Choroid plexus epithelial cell (primary cell): ENCODE data around the gene HSPA12B.

Source experiments
- DNase-seq: peaks from one replicate; pipeline ENCODE4 v3.0.0-alpha.2; 2010; ENCODE audit warnings: low read depth
- H3K4me3 ChIP-seq: 2 replicates; pipeline ENCODE4 v1.5.1; 2011; ENCODE audit warnings: low read depth, mild to moderate bottlenecking, control low read depth, low read length, moderate library complexity
- TF ChIP-seq, protein P1 (sequence below): conservative IDR thresholded peaks from 2 replicates; pipeline ENCODE4 v1.5.1; 2011; ENCODE audit warnings: low read depth, mild to moderate bottlenecking, control low read depth, inconsistent platforms, low read length, moderate library complexity

The HSPA12B gene

DNA sequence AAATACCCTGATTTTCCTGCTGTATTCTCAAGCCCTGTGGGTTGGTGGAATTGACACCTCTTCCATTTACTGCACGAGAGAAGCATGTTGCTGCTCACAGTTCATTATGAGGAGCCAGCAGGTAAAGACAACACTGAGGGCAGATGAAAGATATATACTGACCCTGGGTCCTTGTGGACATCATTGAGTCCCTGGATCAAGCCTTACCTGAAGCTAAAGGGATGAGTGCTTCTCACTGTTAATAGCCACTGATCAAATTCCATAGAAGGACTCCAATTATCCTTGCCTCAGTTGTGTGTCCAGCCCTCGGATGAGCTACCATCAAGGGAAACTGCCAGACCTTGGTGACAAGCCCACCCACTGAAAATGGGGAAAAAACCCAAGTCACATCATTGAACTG, 12.4 kb upstream of the HSPA12B start:
- no peak for DNase-seq
- H3K4me3 ChIP-seq, result no peak overlapping the region
- TF ChIP-seq, protein P1, sequence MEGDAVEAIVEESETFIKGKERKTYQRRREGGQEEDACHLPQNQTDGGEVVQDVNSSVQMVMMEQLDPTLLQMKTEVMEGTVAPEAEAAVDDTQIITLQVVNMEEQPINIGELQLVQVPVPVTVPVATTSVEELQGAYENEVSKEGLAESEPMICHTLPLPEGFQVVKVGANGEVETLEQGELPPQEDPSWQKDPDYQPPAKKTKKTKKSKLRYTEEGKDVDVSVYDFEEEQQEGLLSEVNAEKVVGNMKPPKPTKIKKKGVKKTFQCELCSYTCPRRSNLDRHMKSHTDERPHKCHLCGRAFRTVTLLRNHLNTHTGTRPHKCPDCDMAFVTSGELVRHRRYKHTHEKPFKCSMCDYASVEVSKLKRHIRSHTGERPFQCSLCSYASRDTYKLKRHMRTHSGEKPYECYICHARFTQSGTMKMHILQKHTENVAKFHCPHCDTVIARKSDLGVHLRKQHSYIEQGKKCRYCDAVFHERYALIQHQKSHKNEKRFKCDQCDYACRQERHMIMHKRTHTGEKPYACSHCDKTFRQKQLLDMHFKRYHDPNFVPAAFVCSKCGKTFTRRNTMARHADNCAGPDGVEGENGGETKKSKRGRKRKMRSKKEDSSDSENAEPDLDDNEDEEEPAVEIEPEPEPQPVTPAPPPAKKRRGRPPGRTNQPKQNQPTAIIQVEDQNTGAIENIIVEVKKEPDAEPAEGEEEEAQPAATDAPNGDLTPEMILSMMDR, result no peak

DNA sequence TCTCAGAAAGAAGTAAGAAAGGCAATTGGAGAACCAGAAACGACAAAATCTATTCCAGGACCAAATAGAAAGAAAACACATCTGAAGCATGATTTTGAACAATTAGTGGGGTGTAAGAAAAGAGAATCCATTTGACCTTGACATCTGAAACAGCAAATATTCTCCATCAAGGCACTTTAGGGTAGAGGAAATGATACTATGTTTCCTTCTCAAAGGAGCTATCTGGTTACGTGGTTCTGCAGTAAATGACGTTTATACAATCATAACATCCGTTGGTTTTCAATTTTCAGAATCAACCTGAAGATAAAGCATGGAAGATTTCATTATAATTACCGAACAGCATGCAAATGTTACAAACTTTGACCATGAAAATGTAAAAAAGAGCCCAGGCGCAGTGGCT, 11.9 kb upstream of the HSPA12B start:
- DNase-seq, result no peak
- TF ChIP-seq, protein P1, result no peak
- H3K4me3 ChIP-seq, result no peak overlapping the region

DNA sequence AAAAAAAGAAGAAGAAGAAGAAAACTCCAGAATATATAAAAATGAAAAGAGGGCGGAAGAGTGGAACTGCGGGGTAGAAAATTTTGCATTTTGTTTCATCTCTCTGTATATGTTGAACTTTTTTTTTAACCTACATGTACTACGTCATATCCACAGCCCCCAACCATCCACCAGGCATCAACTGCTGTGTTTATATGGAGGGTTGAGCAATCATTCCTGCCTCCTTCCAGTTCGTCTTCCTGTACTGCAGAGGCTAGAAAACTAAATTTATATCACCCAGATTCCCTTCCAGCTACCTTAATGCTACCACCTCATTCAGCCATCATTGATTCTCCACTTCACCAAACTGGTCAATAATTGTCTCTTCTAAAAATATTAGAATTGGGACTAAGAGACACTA, 10.6 kb upstream of the HSPA12B start:
- H3K4me3 ChIP-seq, result no peak overlapping the region
- no peak for DNase-seq
- TF ChIP-seq, protein P1, result no peak

DNA sequence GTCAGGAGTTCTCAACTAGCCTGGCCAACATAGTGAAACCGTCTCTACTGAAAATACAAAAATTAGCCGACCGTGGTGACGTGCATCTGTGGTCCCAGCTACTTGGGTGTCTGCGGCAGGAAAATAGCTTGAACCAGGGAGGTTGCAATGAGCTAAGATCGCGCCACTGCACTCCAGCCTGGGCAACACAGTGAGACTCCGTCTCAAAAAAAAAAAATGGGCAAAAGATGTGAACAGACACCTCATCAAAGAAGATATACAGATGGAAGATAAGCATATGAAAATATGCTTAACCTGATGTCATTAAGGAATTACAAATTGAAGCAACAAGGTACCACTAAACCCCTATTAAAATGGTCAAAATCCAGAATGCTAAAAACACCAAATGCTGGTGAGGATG, 9.2 kb upstream of the HSPA12B start:
- no peak overlapping the region for H3K4me3 ChIP-seq
- no peak for DNase-seq
- TF ChIP-seq, protein P1, result no peak

DNA sequence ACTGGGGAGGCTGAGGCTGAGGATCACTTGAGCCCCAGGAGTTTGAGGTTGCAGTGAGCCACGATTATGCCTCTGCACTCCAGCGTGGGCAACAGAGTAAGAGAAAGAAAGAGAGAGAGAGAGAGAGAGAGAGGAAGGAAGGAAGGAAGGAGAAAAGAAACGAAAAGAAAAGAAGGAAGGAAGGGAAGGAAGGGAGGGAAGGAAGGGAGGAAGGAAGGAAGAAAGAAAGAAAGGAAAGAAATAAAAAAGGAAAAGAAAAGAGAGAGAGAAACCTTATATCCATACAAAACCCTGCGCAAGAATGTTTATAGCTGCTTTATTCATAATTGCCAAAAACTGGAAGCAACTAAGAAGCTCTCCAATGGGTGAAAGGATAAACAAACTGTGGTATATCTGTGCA, 8.1 kb upstream of the HSPA12B start:
- no peak overlapping the region for H3K4me3 ChIP-seq
- no peak for DNase-seq
- TF ChIP-seq, protein P1, result no peak

DNA sequence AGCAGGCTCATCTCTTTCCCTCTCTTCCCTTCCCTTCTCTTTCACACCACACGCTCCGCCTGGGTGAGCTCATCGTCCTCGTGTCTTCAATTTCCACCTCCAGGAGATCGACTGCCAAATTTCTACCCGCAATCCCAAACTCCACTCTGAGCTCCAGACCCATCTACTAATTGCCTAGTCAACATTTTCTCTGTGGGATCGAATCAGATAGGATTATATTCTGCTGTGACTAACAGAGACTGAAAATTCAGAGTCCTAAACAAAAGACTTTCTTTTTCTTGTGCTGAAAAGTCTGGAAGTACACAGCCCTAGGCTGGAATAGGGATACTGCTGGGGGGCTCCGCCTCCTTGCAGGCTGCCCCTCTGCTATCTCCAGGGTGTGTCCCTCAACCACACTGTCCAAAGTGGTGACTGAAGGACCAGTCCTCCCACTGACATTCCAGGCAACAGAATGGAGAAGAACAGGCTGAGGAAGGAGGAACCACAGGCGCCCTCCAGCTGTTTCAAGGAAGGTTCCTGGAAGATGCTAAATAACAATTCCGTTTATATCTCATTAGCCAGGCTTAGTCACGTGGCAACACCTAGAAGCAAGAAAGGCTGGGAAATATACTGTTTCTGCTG, 5.0 kb upstream of the HSPA12B start:
- TF ChIP-seq, protein P1, result peak; percentile 25
- DNase-seq, result peak; percentile 24
- H3K4me3 ChIP-seq, result no peak overlapping the region

DNA sequence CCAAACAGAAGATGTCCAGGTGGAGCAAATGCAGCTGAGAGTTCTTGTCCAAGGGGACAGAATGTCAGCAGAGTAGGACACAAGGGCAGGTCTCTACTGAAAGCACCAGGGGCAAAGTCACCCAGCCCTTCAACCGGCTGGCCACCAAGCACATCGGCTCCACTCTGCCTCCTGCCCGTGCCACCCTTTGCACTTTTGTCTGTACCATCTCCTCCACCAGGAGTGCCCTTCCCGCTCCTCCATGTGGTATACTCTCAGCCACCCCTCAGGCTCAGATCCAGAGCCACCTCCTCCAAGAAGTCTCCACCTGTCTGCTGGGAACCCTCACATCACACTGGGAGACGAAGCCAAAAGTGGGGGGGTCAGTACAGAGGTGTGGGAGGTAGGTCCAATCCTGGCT, 4.1 kb upstream of the HSPA12B start:
- TF ChIP-seq, protein P1, result no peak
- no peak for DNase-seq
- no peak overlapping the region for H3K4me3 ChIP-seq
